Type B pancreatic cell (in vitro differentiated cells): ENCODE data around the gene PPP2R2B. TPM values are rescaled to one million over a fixed set of nuclear protein-coding genes. Genes with fewer than 3 reads are reported as not detected.

Experiments used
- DNase-seq: peaks from one replicate; pipeline ENCODE4 v3.0.0; 2021; ENCODE audit warnings: mixed read lengths; ENCODE audit not compliant: unreplicated experiment; ENCODE audit errors: extremely low spot score
- H3K27ac Mint-ChIP-seq: 2 replicates; pipeline ENCODE4 v1.8.0; 2021; ENCODE audit warnings: mild to moderate bottlenecking, mixed read lengths
- H3K27me3 Mint-ChIP-seq: 2 replicates; pipeline ENCODE4 v1.8.0; 2021; ENCODE audit warnings: mixed read lengths
- H3K36me3 Mint-ChIP-seq: 2 replicates; pipeline ENCODE4 v1.8.0; 2021; ENCODE audit warnings: mixed read lengths
- H3K4me1 Mint-ChIP-seq: one replicate; pipeline ENCODE4 v1.8.0; 2021; ENCODE audit warnings: mixed read lengths; ENCODE audit not compliant: unreplicated experiment
- H3K4me3 Mint-ChIP-seq: 2 replicates; pipeline ENCODE4 v1.8.0; 2021; ENCODE audit warnings: mild to moderate bottlenecking, mixed read lengths
- H3K9me3 Mint-ChIP-seq: 2 replicates; pipeline ENCODE4 v1.8.0; 2021; ENCODE audit warnings: mixed read lengths
- CTCF ChIP-seq: fragments of 200-600 bp; sonication (generic); conservative IDR thresholded peaks from 2 replicates; pipeline ENCODE4 v1.5.0; 2021; ENCODE audit warnings: antibody characterized with exemption, mild to moderate bottlenecking
- total RNA-seq: library from RNA; stranded (reverse); gene quantifications from 2 replicates; pipeline ENCODE4 v1.2.1, GENCODE V29; 2021; ENCODE audit warnings: low replicate concordance

The PPP2R2B gene
- total RNA-seq, 1 donor from 2014 or later: 29.1 TPM

GRCh38 chr5:146785065-146785464 lies 93.5 kb downstream of the PPP2R2B start:
- H3K9me3 Mint-ChIP-seq: no peaks in the 10 kb centered on the region
- H3K27me3 Mint-ChIP-seq: no peaks in the 10 kb centered on the region
- no peak for TF ChIP-seq CTCF
- no peak overlapping the region for H3K4me3 Mint-ChIP-seq
- H3K4me1 Mint-ChIP-seq: peaks cover 18% of the 10 kb centered on the region
- no peaks in the 10 kb centered on the region for H3K36me3 Mint-ChIP-seq
- no peak for DNase-seq
- no peak overlapping the region for H3K27ac Mint-ChIP-seq

GRCh38 chr5:146781157-146781556 lies 97.4 kb downstream of the PPP2R2B start:
- Mint-ChIP-seq H3K27me3 (no peaks in the 10 kb centered on the region), H3K4me1 (peaks cover 4% of the 10 kb centered on the region), H3K36me3 (no peaks in the 10 kb centered on the region), H3K27ac (no peak overlapping the region), H3K4me3 (no peak overlapping the region), H3K9me3 (no peaks in the 10 kb centered on the region)
- no peak for DNase-seq
- TF ChIP-seq CTCF: no peak

- DNase-seq: no peak
- H3K36me3 Mint-ChIP-seq: peaks cover 4% of the 10 kb centered on the region
- H3K9me3 Mint-ChIP-seq: peaks cover 4% of the 10 kb centered on the region
- no peak for TF ChIP-seq CTCF
- H3K4me3 Mint-ChIP-seq: no peak overlapping the region
- H3K4me1 Mint-ChIP-seq: peaks cover 4% of the 10 kb centered on the region
- no peaks in the 10 kb centered on the region for H3K27me3 Mint-ChIP-seq
- H3K27ac Mint-ChIP-seq: no peak overlapping the region
Observed at GRCh38 chr5:146779211-146779869, 99.2 kb downstream of the PPP2R2B start.

- DNase-seq: no peak
- no peak overlapping the region for H3K4me3 Mint-ChIP-seq
- H3K27me3 Mint-ChIP-seq: no peaks in the 10 kb centered on the region
- TF ChIP-seq CTCF: no peak
- H3K27ac Mint-ChIP-seq: no peak overlapping the region
- H3K9me3 Mint-ChIP-seq: peaks cover 7% of the 10 kb centered on the region
- peaks cover 4% of the 10 kb centered on the region for H3K36me3 Mint-ChIP-seq
- peaks cover 9% of the 10 kb centered on the region for H3K4me1 Mint-ChIP-seq
Observed at GRCh38 chr5:146778795-146779194, 99.8 kb downstream of the PPP2R2B start.

- H3K4me3 Mint-ChIP-seq: no peak overlapping the region
- DNase-seq: no peak
- peaks cover 14% of the 10 kb centered on the region for H3K4me1 Mint-ChIP-seq
- no peak overlapping the region for H3K27ac Mint-ChIP-seq
- no peak for TF ChIP-seq CTCF
- H3K9me3 Mint-ChIP-seq: peaks cover 7% of the 10 kb centered on the region
- no peaks in the 10 kb centered on the region for H3K27me3 Mint-ChIP-seq
- peaks cover 4% of the 10 kb centered on the region for H3K36me3 Mint-ChIP-seq
Observed at GRCh38 chr5:146778261-146778660, 100.3 kb downstream of the PPP2R2B start.
